AG09309 (cell line): ENCODE measurements around the gene GALNT14.

Experiments
- DNase-seq: peaks from one replicate; pipeline ENCODE4 v3.0.0-alpha.2; 2010; ENCODE audit warnings: low read depth
- H3K4me3 ChIP-seq: 2 replicates; pipeline ENCODE4 v1.5.1; 2011; ENCODE audit warnings: mild to moderate bottlenecking, low read depth, low read length, moderate library complexity; ENCODE audit not compliant: control insufficient read depth
- CTCF ChIP-seq: IDR thresholded peaks from 2 replicates; pipeline ENCODE4 v1.5.1; 2011; ENCODE audit warnings: mild to moderate bottlenecking, low read depth, low read length, inconsistent platforms; ENCODE audit not compliant: insufficient read depth, control insufficient read depth; ENCODE audit errors: missing control alignments

The GALNT14 gene

DNA sequence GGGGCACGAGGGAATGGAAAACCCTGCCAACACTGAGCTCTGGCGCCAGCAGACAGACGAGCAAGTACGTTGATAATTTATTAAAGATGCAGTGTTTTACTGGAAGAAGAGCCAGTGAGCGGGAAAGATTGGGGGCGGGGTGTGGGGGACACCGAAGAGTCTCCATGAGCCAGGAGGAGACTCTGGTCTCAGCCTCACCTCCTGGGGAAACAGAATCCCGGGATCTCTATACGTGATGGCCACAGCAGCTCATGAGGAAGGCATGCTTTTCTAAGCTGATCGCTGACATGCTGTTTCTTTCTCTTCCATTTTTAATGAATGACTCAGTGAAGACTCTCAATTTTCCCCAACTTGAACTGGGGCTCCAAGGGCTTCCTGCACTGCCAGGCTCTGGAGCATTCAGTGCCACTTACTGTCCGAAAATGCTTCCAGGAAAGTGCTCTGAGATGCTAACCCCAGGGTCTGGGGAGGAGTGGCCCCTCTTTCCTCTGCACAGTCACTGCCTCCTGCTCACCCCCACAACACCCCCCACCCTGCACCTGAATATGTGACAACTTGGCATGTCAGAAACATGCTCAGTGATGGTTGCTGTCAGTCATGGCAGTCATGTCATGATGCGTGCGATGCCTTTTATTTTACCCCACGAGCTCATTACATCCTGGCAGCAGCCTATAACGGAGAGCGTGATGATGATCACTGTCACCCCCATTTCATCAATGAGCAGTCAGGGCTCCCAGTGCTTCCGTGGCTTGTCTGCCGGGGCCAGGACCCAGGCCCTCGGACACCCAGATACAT lies 166.8 kb downstream of the GALNT14 start:
- no peak overlapping the region for H3K4me3 ChIP-seq
- DNase-seq = no peak
- no peak for TF ChIP-seq CTCF

DNA sequence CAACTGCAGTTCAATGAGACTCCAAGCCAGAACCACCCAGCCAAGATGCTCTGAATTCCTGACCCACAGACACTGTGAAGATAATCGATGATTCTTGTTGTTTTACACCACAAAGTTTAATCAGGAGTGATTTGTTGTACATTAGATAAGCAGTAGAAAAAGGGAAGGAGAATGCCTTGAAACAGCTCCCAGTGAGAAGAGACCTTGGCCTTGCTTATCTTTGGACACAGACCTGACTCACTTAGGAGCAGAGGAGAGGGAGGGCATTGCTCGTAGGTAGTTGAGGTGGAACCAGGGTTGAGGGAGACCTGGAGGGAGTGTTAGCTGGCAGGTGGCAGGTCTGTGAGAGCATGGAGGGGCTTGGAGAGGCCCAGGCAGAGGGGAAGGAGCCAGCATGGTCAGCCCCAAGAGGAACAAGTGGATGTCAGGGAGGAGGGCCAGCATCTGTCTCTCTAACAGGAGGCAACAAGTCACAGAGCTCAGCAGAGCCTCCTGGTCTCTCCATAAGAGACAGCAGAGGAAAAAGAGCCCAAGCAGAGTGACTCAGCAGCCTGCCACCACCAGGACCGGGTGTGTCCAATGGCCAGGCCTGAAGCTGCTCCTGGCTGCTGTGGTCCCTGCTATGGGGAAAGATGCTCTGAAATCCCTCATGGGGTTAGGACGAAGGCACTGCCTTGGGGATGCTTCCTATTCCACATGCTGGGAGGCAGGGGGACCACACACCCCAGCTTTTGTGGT lies 169.4 kb downstream of the GALNT14 start:
- no peak for TF ChIP-seq CTCF
- DNase-seq = no peak
- H3K4me3 ChIP-seq = no peak overlapping the region

DNA sequence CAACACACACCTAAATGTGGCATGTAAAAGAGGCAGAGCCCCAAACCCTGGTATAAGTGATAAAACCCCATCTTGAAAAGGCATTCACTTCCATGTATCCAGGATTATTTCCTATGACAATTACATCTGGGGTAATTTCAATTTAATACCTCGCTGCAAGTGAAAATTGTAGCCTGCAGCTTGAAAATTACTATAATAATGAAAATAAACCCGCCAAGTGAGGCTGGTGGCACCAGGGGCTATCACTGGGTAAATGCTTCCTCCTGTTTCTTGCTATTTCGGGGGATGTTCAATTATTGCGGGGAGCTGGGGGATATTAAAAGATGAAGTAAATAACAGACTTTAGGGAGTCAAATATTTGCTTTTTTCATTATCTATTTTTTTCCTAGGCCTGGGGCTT lies 171.5 kb downstream of the GALNT14 start:
- no peak overlapping the region for H3K4me3 ChIP-seq
- no peak for DNase-seq
- no peak for TF ChIP-seq CTCF

GRCh38 chr2:30965022-30965531 lies 173.2 kb downstream of the GALNT14 start:
- no peak for DNase-seq
- no peak overlapping the region for H3K4me3 ChIP-seq
- TF ChIP-seq CTCF = no peak

DNA sequence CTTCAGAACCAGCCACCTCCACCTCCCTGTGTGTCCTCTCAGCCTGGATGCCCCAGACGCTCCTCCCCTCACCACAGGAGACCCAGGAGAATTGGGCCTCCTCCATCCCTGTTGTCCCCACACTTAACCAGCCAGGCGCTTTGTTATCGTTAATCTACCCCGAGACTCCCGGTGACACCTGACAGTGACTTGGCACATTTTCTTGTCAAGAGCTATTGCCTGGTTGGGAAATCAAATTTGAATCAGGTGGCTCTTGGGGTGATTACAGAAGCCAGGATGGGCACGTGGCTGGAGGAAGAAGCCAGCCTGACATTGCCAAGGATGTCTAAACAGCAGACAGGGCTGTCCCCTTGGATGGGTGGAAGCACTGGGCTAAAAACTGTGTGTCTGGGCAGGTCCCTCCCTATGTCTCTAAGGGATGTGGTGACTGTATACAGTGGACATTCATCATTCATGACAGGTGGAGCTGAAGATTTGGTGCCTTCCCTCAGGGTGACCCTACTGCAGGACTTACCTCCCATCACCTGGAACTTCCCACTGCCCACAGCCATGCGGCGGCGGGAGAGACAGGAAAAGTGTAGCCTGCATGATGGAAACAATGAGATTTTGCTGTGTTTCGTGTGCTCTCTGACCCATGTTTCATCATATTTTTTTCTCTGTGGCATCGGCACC lies 173.8 kb downstream of the GALNT14 start:
- no peak for TF ChIP-seq CTCF
- no peak overlapping the region for H3K4me3 ChIP-seq
- DNase-seq = no peak

- TF ChIP-seq CTCF = no peak
- H3K4me3 ChIP-seq = no peak overlapping the region
- no peak for DNase-seq
Measured at GRCh38 chr2:30963184-30963583, 175.1 kb downstream of the GALNT14 start.
